CD4-positive, alpha-beta T cell treated with Interferon alpha-2 for 1 hour (primary cell): ENCODE results near the gene AURKA.

Source experiments
- DNase-seq, 2 donors: peaks; one replicate each; pipeline ENCODE4 v3.0.0-alpha.2; 2020 to 2022

Gene AURKA

GRCh38 chr20:56392132-56392880, at the start of gene AURKA, which contains the start of gene CSTF1:
AURKA (minus strand) TSS chr20:56392215; CDS start chr20:56388197, 4,018 bp downstream.
CSTF1 (plus strand) TSS chr20:56392645; CDS start chr20:56395553, 2,908 bp downstream.
- DNase-seq, result peak; percentile 100

- DNase-seq, result peak; percentile 32 to 73
Measured at GRCh38 chr20:56440346-56441007, 48.5 kb upstream of the AURKA start.

- no peak for DNase-seq
Measured at GRCh38 chr20:56439771-56440291, 47.8 kb upstream of the AURKA start.

GRCh38 chr20:56438284-56438683, 46.3 kb upstream of the AURKA start:
- DNase-seq, result no peak

- no peak for DNase-seq
Measured at GRCh38 chr20:56437196-56437960, 45.4 kb upstream of the AURKA start.

- DNase-seq, result peak in 1 of 2 donors; percentile 39
Measured at GRCh38 chr20:56433880-56434255, 41.9 kb upstream of the AURKA start.

GRCh38 chr20:56433221-56433879, 41.3 kb upstream of the AURKA start:
- no peak for DNase-seq

- DNase-seq, result no peak
Measured at GRCh38 chr20:56431471-56431870, 39.5 kb upstream of the AURKA start.

- DNase-seq, result no peak
Measured at GRCh38 chr20:56430957-56431356, 38.9 kb upstream of the AURKA start.

GRCh38 chr20:56430461-56430860, 38.4 kb upstream of the AURKA start:
- no peak for DNase-seq

- DNase-seq, result no peak
Measured at GRCh38 chr20:56429941-56430340, 37.9 kb upstream of the AURKA start.

GRCh38 chr20:56429502-56429901, 37.5 kb upstream of the AURKA start:
- DNase-seq, result no peak

GRCh38 chr20:56428881-56429280, 36.9 kb upstream of the AURKA start:
- DNase-seq, result no peak

- no peak for DNase-seq
Measured at GRCh38 chr20:56428410-56428809, 36.4 kb upstream of the AURKA start.

GRCh38 chr20:56427797-56428196, 35.8 kb upstream of the AURKA start:
- no peak for DNase-seq

GRCh38 chr20:56426926-56427325, 34.9 kb upstream of the AURKA start:
- no peak for DNase-seq

GRCh38 chr20:56426026-56426425, 34.0 kb upstream of the AURKA start:
- no peak for DNase-seq

- no peak for DNase-seq
Measured at GRCh38 chr20:56424931-56425330, 32.9 kb upstream of the AURKA start.

GRCh38 chr20:56423886-56424285, 31.9 kb upstream of the AURKA start:
- no peak for DNase-seq

- DNase-seq, result no peak
Measured at GRCh38 chr20:56423211-56423610, 31.2 kb upstream of the AURKA start.

- DNase-seq, result no peak
Measured at GRCh38 chr20:56422824-56423189, 30.8 kb upstream of the AURKA start.

GRCh38 chr20:56422076-56422823, 30.2 kb upstream of the AURKA start:
- DNase-seq, result no peak
